ENCODE measurements around the gene DLG1. TPM values are rescaled to one million over a fixed set of nuclear protein-coding genes. Genes with fewer than 3 reads are reported as not detected.
A peak's percentile ranks its signal among the peaks of the same experiment; 100 is the strongest.

The DLG1 gene
- total and polyA plus RNA-seq, 8 donors: 17.9 to 173 (median 92.9) TPM

GRCh38 chr3:197311591-197311990 lies 13.2 kb upstream of the DLG1 start:
- Histone ChIP-seq H3K27ac (no peak overlapping the region), H3K4me1 (peaks cover 14 to 29% (median 21%) of the 10 kb centered on the region in 4 donors), H3K36me3 (no peaks in the 10 kb centered on the region), H3K27me3 (no peaks in the 10 kb centered on the region), H3K4me3 (no peak overlapping the region), H3K9me3 (no peaks in the 10 kb centered on the region)
- TF ChIP-seq EP300 (IDR thresholded peaks at IDR 0.05): no peak
- TF ChIP-seq POLR2AphosphoS5 (IDR thresholded peaks at IDR 0.05): no peak
- WGBS, 5 donors: 96 to 98% (median 98%) methylated on average over 3 of the region's 3 CpGs
- DNase-seq: no peak
- intact Hi-C loops (cut with DNase I; ENCODE audit: low total_unique reads): no loop called here

- DNase-seq: peak in 1 of 2 donors; percentile 25
Observed at GRCh38 chr3:197309528-197310361, 11.3 kb upstream of the DLG1 start.

GRCh38 chr3:197308591-197308990 lies 10.2 kb upstream of the DLG1 start:
- H3K27me3 ChIP-seq: no peaks in the 10 kb centered on the region
- peak in 1 of 2 donors; percentile 22 for DNase-seq
- H3K4me3 ChIP-seq: no peak overlapping the region
- no peaks in the 10 kb centered on the region for H3K36me3 ChIP-seq
- intact Hi-C loops (cut with DNase I; ENCODE audit: low total_unique reads): loop anchor here (10.0 kb wide), 1 partner anchor 56 kb away; no protein-coding TSS in a partner anchor
- H3K4me1 ChIP-seq: peaks cover 14 to 36% (median 21%) of the 10 kb centered on the region in 4 donors
- H3K9me3 ChIP-seq: no peaks in the 10 kb centered on the region
- H3K27ac ChIP-seq: peak overlapping the region in 3 of 5 donors; percentile 36 to 64 (median 52)
- TF ChIP-seq CTCF (IDR thresholded peaks at IDR 0.05) (no peak), POLR2A (IDR thresholded peaks at IDR 0.05) (no peak), POLR2AphosphoS5 (IDR thresholded peaks at IDR 0.05) (no peak), EP300 (IDR thresholded peaks at IDR 0.05) (no peak)
- 19 to 43% (median 30%) methylated on average over 3 of the region's 3 CpGs for WGBS, 5 donors

More at GRCh38 chr3:197309528-197310361, 11.3 kb upstream of the DLG1 start:
- no peak overlapping the region for H3K4me3 ChIP-seq
- no peaks in the 10 kb centered on the region for H3K9me3 ChIP-seq
- intact Hi-C loops (cut with DNase I; ENCODE audit: low total_unique reads): loop anchor here (10.0 kb wide), 1 partner anchor 55 kb away; no protein-coding TSS in a partner anchor
- 28 to 38% (median 32%) methylated on average over 5 of the region's 5 CpGs for WGBS, 5 donors
- peak overlapping the region in 3 of 5 donors; percentile 36 to 64 (median 52) for H3K27ac ChIP-seq
- H3K4me1 ChIP-seq: peaks cover 14 to 36% (median 21%) of the 10 kb centered on the region in 4 donors
- TF ChIP-seq EP300 (IDR thresholded peaks at IDR 0.05) (no peak), CTCF (IDR thresholded peaks at IDR 0.05) (no peak), POLR2A (IDR thresholded peaks at IDR 0.05) (no peak), POLR2AphosphoS5 (IDR thresholded peaks at IDR 0.05) (no peak)
- no peaks in the 10 kb centered on the region for H3K36me3 ChIP-seq
- H3K27me3 ChIP-seq: no peaks in the 10 kb centered on the region

- peak in 1 of 2 donors; percentile 24 for DNase-seq
- Histone ChIP-seq H3K27ac (no peak overlapping the region), H3K4me3 (no peak overlapping the region), H3K4me1 (peaks cover 14 to 49% (median 23%) of the 10 kb centered on the region in 4 donors), H3K9me3 (no peaks in the 10 kb centered on the region), H3K36me3 (no peaks in the 10 kb centered on the region), H3K27me3 (no peaks in the 10 kb centered on the region)
- intact Hi-C loops (cut with DNase I; ENCODE audit: low total_unique reads): loop anchor here (10.0 kb wide), 1 partner anchor 58 kb away; no protein-coding TSS in a partner anchor
- 91 to 98% (median 94%) methylated on average over 7 of the region's 7 CpGs for WGBS, 5 donors
- TF ChIP-seq POLR2AphosphoS5 (IDR thresholded peaks at IDR 0.05) (no peak), POLR2A (IDR thresholded peaks at IDR 0.05) (no peak), CTCF (IDR thresholded peaks at IDR 0.05) (no peak), EP300 (IDR thresholded peaks at IDR 0.05) (no peak)
Observed at GRCh38 chr3:197306374-197307086, 8.1 kb upstream of the DLG1 start.

Data from stomach (tissue), 9 donors.